NCI-H748 treated with DMSO at 0.1 percent for 48 hours (cell line): ENCODE data around the gene RGS9.

Experiments used
- DNase-seq: peaks from one replicate; lab custom pipeline; 2025; lab: John Stamatoyannopoulos, UW

Gene RGS9

DNA sequence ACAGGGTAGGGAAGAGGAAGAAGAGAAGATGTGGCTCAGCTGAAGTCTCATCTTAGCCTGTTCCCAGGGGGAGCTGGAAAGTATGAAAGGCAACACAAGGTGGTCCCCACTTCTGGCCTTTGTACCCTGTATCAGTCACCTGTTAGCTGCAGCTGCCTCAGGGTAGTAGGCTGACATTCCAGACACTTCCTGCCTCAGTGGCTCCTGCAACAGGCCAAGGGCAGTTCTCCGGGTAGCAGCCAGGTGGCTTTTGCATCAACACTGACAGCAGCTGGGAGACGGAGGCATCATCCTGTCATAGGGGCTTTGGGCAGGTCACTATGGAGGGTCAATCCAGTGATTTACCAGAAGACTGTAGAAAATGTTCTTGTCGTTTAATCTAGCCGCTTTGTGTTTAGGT is 124.0 kb downstream of the RGS9 start:
- no peak for DNase-seq

DNA sequence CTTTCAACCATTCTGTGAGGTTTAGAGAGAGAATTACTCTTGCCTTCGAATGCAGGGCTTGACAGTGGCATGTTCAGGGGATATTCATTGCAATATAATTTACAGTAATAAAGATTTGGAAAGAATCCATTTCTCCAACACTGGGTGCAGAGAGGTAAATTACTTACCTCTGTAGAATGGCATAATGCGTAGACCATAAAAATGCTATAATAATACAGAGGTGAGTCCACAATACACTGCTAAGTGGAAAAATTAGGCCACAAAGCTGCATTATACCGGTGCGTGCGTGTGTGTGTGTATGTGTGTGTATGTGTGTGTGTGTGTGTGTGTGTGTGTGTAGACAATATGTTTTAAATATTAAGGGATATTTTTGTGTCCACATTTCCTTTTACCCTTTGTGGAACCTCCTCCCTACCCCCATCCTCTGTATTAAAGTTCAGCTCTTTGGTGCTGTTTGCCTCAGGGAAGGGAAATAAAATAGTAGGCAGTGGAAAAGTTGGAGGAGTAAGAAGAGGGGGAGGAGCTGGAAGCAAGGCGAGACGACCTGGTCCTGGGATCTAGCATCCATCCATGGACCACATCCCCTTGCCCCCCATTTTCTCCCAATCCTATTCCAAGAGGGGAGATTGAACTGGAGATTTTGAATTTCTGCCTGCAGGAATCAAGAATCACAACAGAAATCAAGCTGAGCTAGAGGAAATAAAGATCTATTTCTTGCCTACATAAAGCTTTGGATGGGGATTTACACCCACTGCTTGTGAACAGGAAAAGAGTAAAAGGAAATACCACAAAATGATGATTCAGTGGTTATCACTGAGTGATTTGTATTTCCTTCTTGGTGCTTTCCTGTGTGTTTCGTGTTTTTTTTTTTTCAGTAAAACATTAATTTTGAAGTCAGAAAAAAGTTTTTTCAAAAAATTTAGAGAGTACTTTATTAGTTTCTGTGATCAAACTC is 124.8 kb downstream of the RGS9 start:
- DNase-seq = no peak

DNA sequence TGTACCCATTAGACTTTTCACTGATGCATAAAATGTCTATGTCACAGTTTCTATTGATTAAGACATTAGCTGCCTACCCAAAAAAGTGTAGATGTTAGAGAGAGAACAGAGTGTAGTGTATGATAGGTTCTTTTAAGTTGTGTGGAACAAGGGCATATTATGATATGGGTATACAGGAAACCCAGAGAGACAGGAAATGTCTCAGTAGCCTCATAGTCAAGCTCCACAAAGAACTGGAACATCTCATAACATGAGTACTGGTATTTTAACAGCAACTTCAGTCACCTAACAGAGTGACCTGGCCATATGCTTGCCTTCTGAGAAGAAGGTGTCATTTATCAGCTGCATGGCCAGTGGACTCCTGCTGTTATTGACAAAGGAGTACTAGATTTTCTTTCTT is 128.1 kb downstream of the RGS9 start:
- DNase-seq = no peak

DNA sequence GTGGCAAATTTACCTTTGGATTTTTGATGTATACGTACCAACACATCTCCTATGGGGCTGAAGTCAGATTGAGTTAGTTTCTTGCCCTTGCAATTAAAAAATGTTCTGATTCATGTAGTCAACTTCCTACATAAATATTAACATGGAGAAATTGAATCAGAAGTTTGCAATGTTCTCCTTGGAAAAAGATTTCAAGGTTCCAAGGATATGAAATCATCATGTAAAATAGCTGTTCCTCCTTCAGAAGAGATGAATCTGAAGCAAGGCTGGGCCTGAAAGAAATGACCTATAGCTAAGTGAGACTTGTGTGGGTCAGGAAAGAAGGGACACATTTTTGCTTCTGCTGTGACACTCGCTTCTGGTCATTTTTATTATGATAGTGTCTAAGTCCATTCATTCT is 131.7 kb downstream of the RGS9 start:
- no peak for DNase-seq

DNA sequence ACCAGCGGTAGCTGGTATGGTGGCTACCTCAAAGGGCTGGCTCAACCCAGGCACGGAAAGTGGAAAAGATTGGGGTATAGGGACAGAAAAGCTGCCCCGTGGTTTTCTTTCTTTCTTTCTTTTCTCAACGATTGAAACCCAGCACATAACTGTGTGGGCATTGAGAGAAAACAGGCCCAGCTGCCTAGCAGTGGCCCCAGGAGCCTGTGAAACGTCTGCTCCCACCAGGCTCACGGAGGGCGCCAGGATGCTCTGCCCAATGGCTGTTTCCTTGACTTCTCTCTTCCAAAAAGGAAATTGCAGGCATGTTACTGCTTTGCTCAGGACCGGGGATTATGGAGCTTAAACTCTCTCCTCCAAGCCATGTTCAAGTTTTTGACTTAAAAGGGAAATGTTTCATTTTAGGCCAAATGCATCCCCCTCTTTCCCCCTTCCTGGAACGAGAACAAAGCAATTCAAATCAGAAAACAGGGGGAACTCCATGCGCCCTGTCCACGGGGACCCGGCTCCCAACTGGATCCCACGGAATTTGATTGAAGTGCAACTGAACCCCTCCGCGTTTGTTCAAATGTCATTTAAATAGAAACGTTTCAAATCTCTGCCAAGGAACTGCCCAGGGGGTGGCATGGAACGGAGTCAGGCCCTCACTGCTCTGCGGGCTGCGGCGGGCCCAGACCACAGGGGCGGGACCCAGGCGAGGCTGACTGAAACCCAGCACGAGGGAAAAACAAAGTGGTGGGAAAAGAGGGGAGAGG is 133.5 kb downstream of the RGS9 start:
- DNase-seq = no peak

DNA sequence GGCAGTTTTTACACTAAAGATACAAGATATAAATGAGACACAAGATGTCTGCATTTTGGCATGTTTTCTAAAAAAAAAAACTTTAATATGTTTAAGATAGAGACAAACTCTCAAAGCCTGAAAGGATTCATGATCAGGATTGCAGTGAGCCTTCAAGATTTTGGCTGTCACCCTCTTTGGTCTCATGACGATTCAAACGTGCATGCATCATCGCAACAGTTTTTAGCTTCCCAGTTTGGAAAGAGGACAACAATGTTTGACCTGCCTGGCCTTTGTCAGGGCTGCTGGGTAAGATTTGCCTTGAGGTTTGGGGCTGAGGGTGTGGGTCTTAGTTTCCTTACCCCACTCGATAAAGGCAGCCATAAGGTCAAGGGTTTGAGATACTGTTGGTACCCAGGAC is 134.1 kb downstream of the RGS9 start:
- DNase-seq = no peak
